H1 (cell line): ENCODE results near the gene POGZ. TPM values are rescaled to one million over a fixed set of nuclear protein-coding genes. Genes with fewer than 3 reads are reported as not detected.

Experiments used
- BACH1 ChIP-seq: IDR thresholded peaks from 2 replicates; pipeline ENCODE4 v1.6.1; 2012; ENCODE audit warnings: low read length, improper control_type of control experiment
- CBX8 ChIP-seq: fragments of 300-800, 300-1000 bp; sonication (generic); IDR thresholded peaks from 2 replicates; pipeline ENCODE4 v1.7.1; 2016; ENCODE audit warnings: low read depth, low read length, borderline replicate concordance
- CHD7 ChIP-seq: fragments of 300-600 bp; sonication (generic); IDR thresholded peaks from 2 replicates; pipeline ENCODE4 v1.7.1; 2012; ENCODE audit warnings: low read length, moderate library complexity, mild to moderate bottlenecking, inconsistent platforms; ENCODE audit not compliant: insufficient replicate concordance
- KDM4A ChIP-seq: IDR thresholded peaks from one replicate; pipeline ENCODE4 v1.7.1; 2012; ENCODE audit warnings: low read depth, mild to moderate bottlenecking, moderate library complexity, low read length, inconsistent platforms; ENCODE audit not compliant: severe bottlenecking
- MAFK ChIP-seq: IDR thresholded peaks from 2 replicates; pipeline ENCODE4 v1.6.1; 2012; ENCODE audit warnings: low read depth, mild to moderate bottlenecking, improper control_type of control experiment, low read length
- PHF8 ChIP-seq: fragments of 200-600 bp; sonication (generic); conservative IDR thresholded peaks from 2 replicates; pipeline ENCODE4 v1.7.1; 2012; ENCODE audit warnings: low read depth, mild to moderate bottlenecking, inconsistent platforms, low read length, moderate library complexity
- SP2 ChIP-seq: IDR thresholded peaks from 2 replicates; pipeline ENCODE4 v1.6.1; 2012; ENCODE audit warnings: mild to moderate bottlenecking, low read length, inconsistent platforms
- TAF7 ChIP-seq: optimal IDR thresholded peaks from 2 replicates; pipeline ENCODE3; 2011; ENCODE audit warnings: low read depth, mild to moderate bottlenecking, inconsistent platforms, low read length, moderate library complexity, borderline replicate concordance
- TBP ChIP-seq: IDR thresholded peaks from 2 replicates; pipeline ENCODE4 v1.6.1; 2011; ENCODE audit warnings: low read depth, low read length, improper control_type of control experiment
- TCF12 ChIP-seq: IDR thresholded peaks from 2 replicates; pipeline ENCODE4 v1.6.1; 2011; ENCODE audit warnings: low read depth, mild to moderate bottlenecking, low read length
- ZNF274 ChIP-seq: IDR thresholded peaks from 2 replicates; pipeline ENCODE4 v1.7.0; 2012; ENCODE audit warnings: low read length, borderline replicate concordance; ENCODE audit errors: extremely low read depth
- polyA plus RNA-seq, 7 experiments: library from polyadenylated mRNA; depleted of rRNA in 3 of 7; stranded (reverse) in 5 of 7; unstranded in 2 of 7; fragments of >200 nt in 5 of 7; fragments of 200-250 nt in 2 of 7; gene quantifications; 1 replicate in 5 of 7; 2 replicates in 1 of 7; 4 replicates in 1 of 7; pipeline versions ENCODE4 v1.2.1 to v1.2.3, GENCODE V29; 2011 to 2013; ENCODE audit warnings: missing spikeins in 2 of 7, mixed read lengths in 2 of 7
- total RNA-seq: library from RNA; stranded (reverse); fragmentation: NEBNext Ultra II Directional; extraction: Animal tissue kit (Norgen Biotek cat#: 25700); gene quantifications from 2 replicates; pipeline ENCODE4 v1.2.1, GENCODE V29; 2021

Gene POGZ
- total and polyA plus RNA-seq, 2 of the 8 experiments (the other 6 are each of a cell fraction or from before 2014, with no cell fraction given): 66.4 to 105 TPM

- TF ChIP-seq CHD7 (no peak), PHF8 (no peak), TCF12 (no peak), TAF7 (no peak), MAFK (no peak), KDM4A (no peak), ZNF274 (no peak), SP2 (no peak), TBP (no peak), CBX8 (no peak), BACH1 (no peak)
These were observed 53.9 kb downstream of the POGZ start (continued) for GRCh38 chr1:151405187-151405951.
